Measurements from ENCODE around the gene CDC34.

GRCh38 chr19:572743-573518 lies 41.4 kb downstream of the CDC34 start:
- TF ChIP-seq, protein P1, sequence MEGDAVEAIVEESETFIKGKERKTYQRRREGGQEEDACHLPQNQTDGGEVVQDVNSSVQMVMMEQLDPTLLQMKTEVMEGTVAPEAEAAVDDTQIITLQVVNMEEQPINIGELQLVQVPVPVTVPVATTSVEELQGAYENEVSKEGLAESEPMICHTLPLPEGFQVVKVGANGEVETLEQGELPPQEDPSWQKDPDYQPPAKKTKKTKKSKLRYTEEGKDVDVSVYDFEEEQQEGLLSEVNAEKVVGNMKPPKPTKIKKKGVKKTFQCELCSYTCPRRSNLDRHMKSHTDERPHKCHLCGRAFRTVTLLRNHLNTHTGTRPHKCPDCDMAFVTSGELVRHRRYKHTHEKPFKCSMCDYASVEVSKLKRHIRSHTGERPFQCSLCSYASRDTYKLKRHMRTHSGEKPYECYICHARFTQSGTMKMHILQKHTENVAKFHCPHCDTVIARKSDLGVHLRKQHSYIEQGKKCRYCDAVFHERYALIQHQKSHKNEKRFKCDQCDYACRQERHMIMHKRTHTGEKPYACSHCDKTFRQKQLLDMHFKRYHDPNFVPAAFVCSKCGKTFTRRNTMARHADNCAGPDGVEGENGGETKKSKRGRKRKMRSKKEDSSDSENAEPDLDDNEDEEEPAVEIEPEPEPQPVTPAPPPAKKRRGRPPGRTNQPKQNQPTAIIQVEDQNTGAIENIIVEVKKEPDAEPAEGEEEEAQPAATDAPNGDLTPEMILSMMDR (IDR thresholded peaks at IDR 0.05), result no peak
- TF ChIP-seq POLR2A (IDR thresholded peaks at IDR 0.05) (no peak), EP300 (IDR thresholded peaks at IDR 0.05) (no peak), POLR2AphosphoS5 (IDR thresholded peaks at IDR 0.05) (no peak)
